K562 (cell line): Measurements from ENCODE around the gene PAQR4. TPM values are rescaled to one million over a fixed set of nuclear protein-coding genes. Genes with fewer than 3 reads are reported as not detected.

Experiments
- ADNP ChIP-seq: fragments of 200-800 bp; sonication (Bioruptor generic); IDR thresholded peaks from 2 replicates; pipeline ENCODE4 v1.6.1; 2016; ENCODE audit warnings: missing genetic modification characterization, missing compliant biosample characterization
- ATF6 ChIP-seq: sonication (generic); formaldehyde crosslinking; IDR thresholded peaks from 2 replicates; pipeline ENCODE4 v1.4.0; 2020; ENCODE audit warnings: mild to moderate bottlenecking, missing genetic modification reagents
- CTBP1 ChIP-seq: fragments of 450-650 bp; IDR thresholded peaks from 2 replicates; pipeline ENCODE4 v1.6.1; 2016; ENCODE audit warnings: borderline replicate concordance
- E2F1 ChIP-seq: sonication (generic); formaldehyde crosslinking; IDR thresholded peaks from 2 replicates; pipeline ENCODE4 v1.8.1; 2023; ENCODE audit warnings: mild to moderate bottlenecking, missing genetic modification reagents, moderate library complexity
- E2F6 ChIP-seq, 2 experiments: IDR thresholded peaks; 2 replicates each; pipeline ENCODE4 v1.6.1; 2011; ENCODE audit warnings: borderline replicate concordance in 1 of 2, control low read depth in 1 of 2, low read depth in 1 of 2, low read length in 1 of 2, mild to moderate bottlenecking in 1 of 2, mixed read lengths in 1 of 2, moderate library complexity in 1 of 2; ENCODE audit not compliant: insufficient read depth in 1 of 2, insufficient read length in 1 of 2, poor library complexity in 1 of 2, severe bottlenecking in 1 of 2; ENCODE audit errors: extremely low read depth in 1 of 2
- FOXP1 ChIP-seq: sonication (generic); formaldehyde crosslinking; IDR thresholded peaks from 2 replicates; pipeline ENCODE4 v1.8.0; 2022; ENCODE audit warnings: mild to moderate bottlenecking, missing genetic modification reagents
- L3MBTL2 ChIP-seq: fragments of 450-650 bp; IDR thresholded peaks from 2 replicates; pipeline ENCODE4 v1.6.1; 2016; ENCODE audit warnings: mild to moderate bottlenecking, moderate library complexity
- MAZ ChIP-seq, 2 experiments: fragments of 450-650 bp in 1 of 2; sonication (generic) in 1 of 2; formaldehyde crosslinking; IDR thresholded peaks in 1 of 2; conservative IDR thresholded peaks in 1 of 2; 2 replicates each; pipeline versions ENCODE4 v1.4.0 to v1.5.0; 2020; ENCODE audit warnings: mild to moderate bottlenecking in 1 of 2, missing genetic modification reagents in 1 of 2
- PML ChIP-seq: IDR thresholded peaks from 2 replicates; pipeline ENCODE4 v1.6.1; 2012; ENCODE audit warnings: low read length, inconsistent platforms
- RBM39 ChIP-seq: fragments of 200-400 bp; formaldehyde crosslinking; optimal IDR thresholded peaks from 2 replicates; pipeline ENCODE3; 2018; ENCODE audit warnings: low read depth, low read length
- REST ChIP-seq, 2 experiments: fragments of 450-650 bp; formaldehyde crosslinking in 1 of 2; IDR thresholded peaks; 2 replicates each; pipeline versions ENCODE4 v1.4.0 to v1.6.1; 2014 to 2020; ENCODE audit warnings: mild to moderate bottlenecking in 2 of 2, borderline replicate concordance in 1 of 2, low read depth in 1 of 2
- SP1 ChIP-seq: sonication (generic); formaldehyde crosslinking; IDR thresholded peaks from 2 replicates; pipeline ENCODE4 v1.8.1; 2022; ENCODE audit warnings: mild to moderate bottlenecking, missing genetic modification reagents
- TSC22D4 ChIP-seq: fragments of 450-650 bp; IDR thresholded peaks from 2 replicates; pipeline ENCODE4 v1.6.1; 2016; ENCODE audit warnings: missing genetic modification characterization, missing biosample characterization, control low read depth
- polyA plus RNA-seq, 8 experiments: library from polyadenylated mRNA; depleted of rRNA in 4 of 8; stranded (reverse) in 5 of 8; unstranded in 3 of 8; fragments of >200 nt; fragmentation: Nextera tagmentation in 2 of 8; fragmentation: Illumina TruSeq in 1 of 8; extraction: Ambion mirVana in 2 of 8; extraction: Trizol in 1 of 8; gene quantifications; 2 replicates each; pipeline versions ENCODE4 v1.2.1 to v1.2.3, GENCODE V29; 2011 to 2014; ENCODE audit warnings: inconsistent platforms in 1 of 8, missing spikeins in 1 of 8
- total RNA-seq, 7 experiments: library from RNA; depleted of rRNA in 6 of 7; stranded (reverse); fragments of >200 nt in 6 of 7; fragmentation: Illumina TruSeq in 2 of 7; extraction: Trizol in 2 of 7; gene quantifications; 2 replicates each; pipeline versions ENCODE4 v1.2.1 to v1.2.3, GENCODE V29; 2011 to 2021; ENCODE audit warnings: low replicate concordance in 1 of 7

PAQR4 gene
- total and polyA plus RNA-seq, 9 of the 15 experiments (the other 6 are each of a cell fraction or from before 2014, with no cell fraction given), result 0.62 to 40.4 (median 19.5) TPM

GRCh38 chr16:3007059-3007956 lies 38.2 kb downstream of the PAQR4 start (continued):
- TF ChIP-seq REST (IDR thresholded peaks at IDR 0.05; ENCODE audit: borderline replicate concordance) (no peak), REST (CRISPR knock-in tag; IDR thresholded peaks at IDR 0.05; ENCODE audit: low read depth) (no peak), E2F6 (IDR thresholded peaks at IDR 0.05; ENCODE audit: borderline replicate concordance in 1 of 2, extremely low read depth in 1 of 2, insufficient read depth in 1 of 2, insufficient read length in 1 of 2, low read depth in 1 of 2, low read length in 1 of 2, poor library complexity in 1 of 2, severe bottlenecking in 1 of 2) (peak in 1 of 2 experiments; percentile 39), SP1 (CRISPR knock-in tag) (no peak), TSC22D4 (tag) (no peak), RBM39 (no peak), ATF6 (no peak; the same call in 1 of the 2 replicates), L3MBTL2 (0 out of 2 replicates have a peak, but pooled peaks have one; percentile 15), FOXP1 (CRISPR knock-in tag) (no peak), PML (no peak; the same call in 1 of the 2 replicates), MAZ (CRISPR knock-in tag; conservative IDR thresholded peaks at IDR 0.05 in 1 of 2, IDR thresholded peaks at IDR 0.05 in 1 of 2) (peak; percentile 37 to 86; a peak in 3 of 4 replicates), CTBP1 (peak; percentile 57; the same call in 1 of the 2 replicates), ADNP (tag) (no peak), E2F1 (CRISPR knock-in tag) (no peak)
